NCI-H774 (cell line): ENCODE data around the gene NIPSNAP3A.

ENCODE experiments used
- DNase-seq: peaks from one replicate; lab custom pipeline; 2025; lab: John Stamatoyannopoulos, UW

The NIPSNAP3A gene

DNA sequence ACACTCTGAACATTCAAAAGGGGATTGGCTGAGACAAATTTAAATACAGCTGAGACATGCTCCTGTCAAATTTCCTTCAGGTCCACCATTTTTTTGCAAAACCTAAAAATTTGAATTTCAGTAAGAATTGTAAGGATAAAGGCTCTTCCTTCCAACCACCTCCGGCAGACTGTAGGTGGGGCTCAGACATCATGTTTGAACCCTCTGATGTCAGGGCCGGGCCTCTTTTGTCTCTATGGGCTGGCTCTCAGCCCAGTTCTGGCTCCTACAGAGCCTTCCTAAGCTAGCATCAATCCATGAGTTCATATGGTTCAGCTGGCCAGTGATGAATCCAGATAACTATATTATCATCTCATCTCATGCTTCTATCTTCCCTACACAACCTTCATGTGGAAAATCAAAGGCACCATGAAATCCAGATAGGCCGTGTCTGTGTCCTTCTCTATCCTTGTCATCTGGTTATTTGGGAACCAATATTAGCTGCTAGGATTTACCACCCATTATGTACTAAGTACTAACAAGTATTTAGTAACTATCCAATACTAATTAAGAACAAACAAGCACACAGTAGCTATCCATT lies 60.6 kb downstream of the NIPSNAP3A start:
- DNase-seq, result peak; percentile 49
